IPS-18a (cell line): Measurements from ENCODE around the gene C5orf52.

Experiments used
- H3K27ac ChIP-seq: one replicate; pipeline ENCODE4 v1.5.1; 2013; ENCODE audit warnings: low read length
- H3K27me3 ChIP-seq: one replicate; pipeline ENCODE4 v1.6.1; 2013; ENCODE audit warnings: mild to moderate bottlenecking, low read length; ENCODE audit not compliant: control insufficient read depth, insufficient read depth
- H3K36me3 ChIP-seq: one replicate; pipeline ENCODE4 v1.6.1; 2013; ENCODE audit warnings: low read depth, low read length; ENCODE audit not compliant: control insufficient read depth
- H3K4me1 ChIP-seq: one replicate; pipeline ENCODE4 v1.6.1; 2013; ENCODE audit warnings: low read depth, low read length; ENCODE audit not compliant: control insufficient read depth
- H3K4me3 ChIP-seq: one replicate; pipeline ENCODE4 v1.5.1; 2013; ENCODE audit warnings: low read length
- H3K9ac ChIP-seq: one replicate; pipeline ENCODE4 v1.6.1; 2013; ENCODE audit warnings: mild to moderate bottlenecking, low read length, moderate library complexity
- H3K9me3 ChIP-seq: one replicate; pipeline ENCODE4 v1.6.1; 2013; ENCODE audit warnings: low read depth, low read length; ENCODE audit not compliant: control insufficient read depth

The C5orf52 gene

DNA sequence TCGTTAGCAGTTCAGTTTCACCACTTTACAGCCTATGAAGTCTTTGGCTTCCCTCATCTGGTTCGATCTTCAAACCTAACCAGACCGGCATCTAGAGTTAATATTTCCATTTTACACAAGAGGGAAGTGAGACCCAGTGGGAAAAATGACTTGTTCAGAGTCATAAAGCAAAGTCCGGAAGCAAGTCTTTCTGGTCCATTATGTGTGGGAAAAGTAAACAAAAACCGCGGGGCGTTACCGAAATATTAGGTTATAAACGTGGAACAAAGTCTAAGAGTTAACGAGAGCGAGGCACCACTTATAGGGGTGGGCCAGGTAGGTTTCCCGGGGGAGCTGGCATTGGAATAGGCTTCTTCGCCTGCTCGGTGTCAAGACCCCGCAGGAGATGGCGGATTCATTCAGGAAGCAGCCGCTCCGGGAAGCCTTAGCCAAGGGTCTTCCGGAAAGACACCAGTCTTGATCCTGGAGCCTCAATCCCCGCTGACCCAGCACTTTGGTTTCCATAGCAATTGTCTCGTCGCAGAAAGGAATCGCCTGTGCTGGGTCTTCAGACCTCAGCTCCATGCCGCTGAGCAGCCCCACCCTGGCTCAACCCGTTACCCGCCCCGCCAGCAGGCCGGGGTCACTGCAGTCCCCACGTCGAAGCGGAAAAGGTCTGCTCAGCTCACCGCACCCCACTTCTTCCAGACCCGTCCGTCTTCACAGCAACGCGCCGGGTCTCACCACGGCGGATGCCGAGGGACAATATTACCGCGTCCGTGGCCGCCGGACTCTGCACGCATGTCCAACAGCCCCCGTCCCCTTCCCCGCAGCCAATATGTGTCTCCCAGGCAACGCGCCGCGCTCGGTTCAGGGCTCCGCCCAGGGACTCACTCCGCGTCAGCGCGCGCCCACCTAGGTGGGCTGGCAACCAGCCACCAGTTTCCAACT lies at the start of gene C5orf52:
TSS of gene C5orf52 (plus strand) at position 872 of the 930 bp plus-strand sequence. CDS start 82 bp downstream, outside the sequence.
- Histone ChIP-seq H3K4me1 (peaks cover 7% of the 10 kb centered on the region), H3K4me3 (peak within 1 kb of the TSS; percentile 56), H3K27ac (no peak within 1 kb of the TSS), H3K36me3 (no peaks in the 10 kb centered on the region), H3K9me3 (no peaks in the 10 kb centered on the region), H3K27me3 (peaks cover 36% of the 10 kb centered on the region), H3K9ac (peak within 1 kb of the TSS; percentile 28)

DNA sequence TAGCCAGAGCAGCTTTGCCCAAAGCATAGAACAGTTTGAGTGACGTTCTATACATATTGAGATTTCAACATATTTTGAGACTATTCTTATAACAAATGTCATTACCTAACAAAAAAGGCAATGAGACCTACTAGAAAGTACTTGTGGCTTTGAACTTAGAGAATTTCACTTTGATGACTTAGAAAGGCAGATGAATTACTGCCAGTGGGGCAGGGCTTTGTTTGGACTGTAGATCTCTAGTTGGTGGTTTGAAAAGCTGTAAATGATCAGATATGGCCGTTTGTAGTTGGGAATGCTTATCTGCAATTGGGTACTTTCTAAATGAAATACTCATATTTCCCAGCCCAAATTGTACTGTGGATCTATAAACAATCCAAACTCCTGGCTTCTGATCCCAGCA lies 47.2 kb upstream of the C5orf52 start:
- no peak overlapping the region for H3K9ac ChIP-seq
- H3K27ac ChIP-seq = no peak overlapping the region
- no peaks in the 10 kb centered on the region for H3K27me3 ChIP-seq
- H3K9me3 ChIP-seq = no peaks in the 10 kb centered on the region
- H3K4me1 ChIP-seq = no peaks in the 10 kb centered on the region
- no peaks in the 10 kb centered on the region for H3K36me3 ChIP-seq
- no peak overlapping the region for H3K4me3 ChIP-seq

DNA sequence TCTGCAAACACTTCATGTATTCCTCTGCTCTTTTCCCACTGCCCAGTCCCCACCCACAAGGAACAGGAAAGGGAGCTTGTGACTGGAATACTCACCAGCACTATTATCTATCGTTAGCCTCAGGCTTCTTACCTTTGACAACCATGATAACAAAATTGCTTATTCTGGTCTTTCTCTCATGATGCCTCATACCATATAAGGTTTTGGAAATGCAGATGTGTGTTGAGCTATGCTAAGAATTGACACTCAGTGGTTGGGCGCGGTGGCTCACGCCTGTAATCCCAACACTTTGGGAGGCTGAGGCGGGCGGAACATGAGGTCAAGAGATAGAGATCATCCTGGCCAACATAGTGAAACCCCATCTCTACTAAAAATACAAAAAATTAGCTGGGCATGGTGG lies 44.5 kb upstream of the C5orf52 start:
- H3K27ac ChIP-seq = no peak overlapping the region
- no peak overlapping the region for H3K4me3 ChIP-seq
- H3K36me3 ChIP-seq = no peaks in the 10 kb centered on the region
- H3K9ac ChIP-seq = no peak overlapping the region
- no peaks in the 10 kb centered on the region for H3K9me3 ChIP-seq
- H3K4me1 ChIP-seq = no peaks in the 10 kb centered on the region
- no peaks in the 10 kb centered on the region for H3K27me3 ChIP-seq

DNA sequence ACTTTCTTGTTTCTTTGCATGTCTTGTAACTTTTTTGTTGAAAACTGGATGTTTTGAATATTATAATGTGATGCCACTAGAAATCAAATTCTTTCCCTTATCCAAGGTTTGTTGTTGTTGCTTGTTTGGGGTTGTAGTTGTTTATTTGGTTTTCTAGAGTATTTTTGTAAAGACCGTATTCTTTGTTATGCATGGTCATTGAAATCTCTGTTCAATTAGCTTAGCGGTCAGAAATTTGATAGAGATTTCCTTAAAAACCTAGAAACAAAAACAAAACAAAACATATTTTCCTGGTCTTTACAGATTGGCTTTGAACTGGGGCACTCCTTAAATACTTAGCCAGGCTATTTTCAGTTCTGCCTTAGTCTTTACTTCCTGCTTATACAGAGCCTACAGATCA lies 41.0 kb upstream of the C5orf52 start:
- no peaks in the 10 kb centered on the region for H3K4me1 ChIP-seq
- H3K27me3 ChIP-seq = no peaks in the 10 kb centered on the region

DNA sequence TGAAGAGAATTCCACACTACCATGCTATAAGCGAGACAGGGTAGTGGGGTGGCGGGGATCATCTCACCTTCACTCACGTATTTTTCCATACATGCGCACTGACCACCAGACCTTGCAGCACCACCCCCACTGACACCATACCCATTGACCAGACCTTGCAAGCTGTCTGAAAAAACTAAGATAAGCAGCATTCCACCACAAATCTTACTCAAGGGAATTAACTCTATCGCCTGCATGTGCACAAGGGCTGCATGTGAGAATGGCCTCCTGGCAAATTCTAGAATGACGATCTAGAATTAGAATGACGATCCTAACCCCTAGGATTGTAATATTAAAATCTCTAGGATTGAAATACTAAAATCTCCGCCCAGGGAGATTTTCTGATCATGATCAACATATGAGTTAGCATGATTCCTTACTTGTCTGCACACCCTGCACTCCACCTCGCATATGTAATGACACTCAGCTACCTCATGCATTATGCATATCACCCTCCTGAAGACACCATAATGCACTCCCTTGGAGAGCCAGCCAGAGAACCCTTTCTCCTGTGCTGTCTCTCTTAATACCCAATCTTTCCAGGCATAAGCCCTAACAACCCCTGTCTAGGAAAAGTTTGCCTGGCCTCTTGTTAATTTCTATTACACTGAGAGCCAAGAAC lies 30.8 kb upstream of the C5orf52 start:
- no peaks in the 10 kb centered on the region for H3K27me3 ChIP-seq
- no peak overlapping the region for H3K4me3 ChIP-seq
- H3K9me3 ChIP-seq = no peaks in the 10 kb centered on the region
- H3K27ac ChIP-seq = no peak overlapping the region
- no peaks in the 10 kb centered on the region for H3K36me3 ChIP-seq
- H3K4me1 ChIP-seq = no peaks in the 10 kb centered on the region
- H3K9ac ChIP-seq = no peak overlapping the region

More for the DNA sequence above, 41.0 kb upstream of the C5orf52 start:
- Histone ChIP-seq H3K27ac (no peak overlapping the region), H3K4me3 (no peak overlapping the region), H3K9me3 (no peaks in the 10 kb centered on the region), H3K36me3 (no peaks in the 10 kb centered on the region), H3K9ac (no peak overlapping the region)

DNA sequence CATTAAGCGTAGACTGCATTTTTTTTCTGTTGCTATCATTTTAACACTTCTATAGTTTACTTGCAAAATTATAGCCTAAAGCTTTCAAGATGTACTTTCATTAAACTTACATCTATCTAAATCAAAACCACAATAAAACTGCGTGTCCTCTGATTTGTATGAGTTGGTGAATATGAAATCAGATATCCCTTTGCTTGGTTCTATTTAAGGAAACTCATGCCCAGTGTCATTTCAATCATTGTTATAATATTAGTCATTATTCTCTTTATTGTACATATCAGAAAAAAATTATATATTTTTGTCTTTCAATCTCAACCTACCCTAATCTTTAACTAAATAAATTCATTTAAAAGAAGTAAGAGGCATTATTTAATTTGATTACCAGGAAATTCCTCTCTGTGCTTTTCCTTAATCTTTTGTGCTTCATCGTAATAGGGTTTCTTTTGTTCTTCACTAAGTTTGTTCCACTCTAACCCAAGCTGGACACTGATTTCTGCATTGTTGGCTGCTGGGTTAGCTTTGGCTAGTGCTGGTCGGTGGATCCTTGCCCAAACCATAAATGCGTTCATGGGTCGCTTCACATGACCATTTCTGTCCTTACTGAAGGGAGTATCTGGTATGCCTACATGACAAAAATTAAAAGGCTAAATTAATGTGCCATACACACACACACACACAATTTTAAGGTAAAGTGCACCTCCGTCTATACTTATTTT lies 22.9 kb upstream of the C5orf52 start:
- Histone ChIP-seq H3K9ac (no peak overlapping the region), H3K27me3 (no peaks in the 10 kb centered on the region), H3K4me1 (no peaks in the 10 kb centered on the region), H3K27ac (no peak overlapping the region), H3K9me3 (no peaks in the 10 kb centered on the region), H3K4me3 (no peak overlapping the region), H3K36me3 (no peaks in the 10 kb centered on the region)

DNA sequence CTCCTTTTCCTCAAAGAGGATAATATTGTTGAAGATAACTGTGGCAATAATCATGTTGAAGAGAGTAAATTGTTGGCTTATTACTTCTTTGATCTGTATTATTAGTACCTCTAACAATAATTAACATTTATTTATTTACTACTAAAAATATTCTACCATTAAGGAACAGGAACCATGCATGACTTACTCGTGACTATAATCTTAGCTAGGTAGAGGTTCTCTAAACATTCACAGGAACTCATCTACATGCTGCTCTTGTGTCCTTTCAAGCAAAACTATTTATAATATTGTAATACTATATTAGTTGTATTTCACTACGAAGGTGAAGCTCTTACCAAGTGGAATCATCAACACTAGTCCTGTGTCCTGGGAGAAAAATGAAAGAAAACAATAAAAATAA lies 22.2 kb upstream of the C5orf52 start:
- no peak overlapping the region for H3K9ac ChIP-seq
- H3K4me3 ChIP-seq = no peak overlapping the region
- H3K9me3 ChIP-seq = no peaks in the 10 kb centered on the region
- H3K36me3 ChIP-seq = no peaks in the 10 kb centered on the region
- H3K27ac ChIP-seq = no peak overlapping the region
- H3K27me3 ChIP-seq = no peaks in the 10 kb centered on the region
- no peaks in the 10 kb centered on the region for H3K4me1 ChIP-seq

DNA sequence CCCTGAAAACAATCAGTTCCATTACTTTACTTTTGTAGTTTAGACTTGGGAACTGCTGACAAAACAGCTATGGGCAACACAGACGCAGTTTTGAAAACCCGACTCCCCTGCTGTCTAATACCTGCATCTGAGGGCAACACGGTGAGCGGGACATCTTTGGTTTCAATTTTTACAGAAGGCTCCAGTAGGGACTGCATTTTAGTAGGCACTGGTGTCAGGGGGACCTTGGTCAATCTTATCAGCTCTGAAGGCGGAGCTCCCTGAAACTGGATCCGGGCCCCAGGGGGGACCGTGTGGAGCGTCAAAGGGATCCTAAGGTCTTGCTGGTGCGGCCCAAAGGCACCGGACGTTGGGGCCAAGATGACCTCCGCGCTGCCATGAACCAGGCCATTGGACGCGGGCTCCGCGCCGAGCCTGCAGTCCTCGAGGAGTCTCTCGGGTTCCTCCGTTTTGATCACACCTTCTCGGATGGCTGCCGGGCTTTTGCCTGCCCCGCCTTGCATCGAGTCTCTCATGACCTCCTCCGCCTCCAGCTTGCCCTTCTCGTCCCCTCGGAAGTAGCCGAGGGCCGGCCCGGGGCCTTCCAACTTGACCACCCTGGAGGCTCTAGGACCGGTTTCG lies 20.2 kb upstream of the C5orf52 start:
- H3K4me3 ChIP-seq = no peak overlapping the region
- H3K36me3 ChIP-seq = no peaks in the 10 kb centered on the region
- H3K9ac ChIP-seq = no peak overlapping the region
- H3K9me3 ChIP-seq = no peaks in the 10 kb centered on the region
- H3K27me3 ChIP-seq = no peaks in the 10 kb centered on the region
- H3K4me1 ChIP-seq = no peaks in the 10 kb centered on the region
- no peak overlapping the region for H3K27ac ChIP-seq

DNA sequence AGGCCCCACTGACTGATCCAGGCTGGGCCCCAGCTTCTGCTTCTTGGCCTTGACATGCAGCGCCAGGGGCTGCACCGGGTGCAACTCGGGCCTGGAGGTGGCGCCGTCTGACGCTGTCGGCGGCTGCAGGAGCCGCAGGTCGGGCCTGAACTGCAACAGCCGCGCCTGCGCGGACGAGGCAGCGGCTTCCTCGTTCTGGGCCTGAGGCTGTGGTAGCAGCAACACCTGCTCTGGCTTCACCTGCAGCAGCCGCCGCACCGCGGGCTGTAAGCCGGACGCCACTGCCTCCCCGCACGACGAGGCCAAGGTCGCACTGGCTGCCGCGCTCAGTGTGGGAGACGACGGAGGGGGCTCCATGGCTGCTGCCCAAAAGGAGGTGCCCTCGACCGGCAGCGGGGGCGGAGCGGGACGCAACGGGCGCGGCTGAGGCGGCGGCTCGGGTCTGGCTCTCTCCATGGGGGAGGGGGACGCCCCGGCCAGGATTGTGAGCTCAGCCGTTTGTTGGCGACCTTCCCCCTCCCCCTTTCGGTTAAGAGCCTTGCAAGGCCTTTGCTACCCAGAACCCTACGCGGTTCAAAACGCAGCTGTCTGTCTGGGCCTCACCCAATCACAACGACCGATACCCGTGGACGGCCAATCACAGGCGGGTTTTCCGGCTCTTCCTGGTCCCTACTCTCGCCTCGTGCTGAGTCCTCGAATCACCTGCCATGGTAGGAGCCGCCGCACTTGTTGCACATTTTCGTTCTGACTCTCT lies 19.5 kb upstream of the C5orf52 start:
- no peak overlapping the region for H3K4me3 ChIP-seq
- no peaks in the 10 kb centered on the region for H3K4me1 ChIP-seq
- peaks cover 3% of the 10 kb centered on the region for H3K9me3 ChIP-seq
- H3K27me3 ChIP-seq = no peaks in the 10 kb centered on the region
- H3K36me3 ChIP-seq = no peaks in the 10 kb centered on the region
- H3K9ac ChIP-seq = no peak overlapping the region
- no peak overlapping the region for H3K27ac ChIP-seq

DNA sequence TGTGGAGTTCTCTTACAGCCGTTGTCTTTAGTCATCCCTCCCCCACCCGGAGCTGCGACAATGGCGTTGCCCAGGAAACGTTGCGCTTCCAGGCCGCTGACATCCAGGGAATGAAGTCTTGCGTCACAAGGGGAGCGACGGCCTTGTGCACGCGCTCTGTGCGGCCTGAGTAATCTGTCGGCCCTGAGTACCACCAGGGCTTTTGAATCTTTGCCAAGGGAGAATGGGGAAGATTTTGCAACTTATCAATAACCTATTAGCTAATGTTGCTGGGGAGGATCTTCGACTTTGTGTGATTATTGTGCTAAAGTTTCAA lies 19.0 kb upstream of the C5orf52 start, which contains the start of gene SOX30:
TSS of gene SOX30 (minus strand) at position 62 of the 316 bp plus-strand sequence. CDS start 360 bp downstream, outside the sequence.
- H3K27ac ChIP-seq = no peak within 1 kb of the TSS
- no peaks in the 10 kb centered on the region for H3K36me3 ChIP-seq
- H3K4me1 ChIP-seq = no peaks in the 10 kb centered on the region
- no peak within 1 kb of the TSS for H3K9ac ChIP-seq
- H3K4me3 ChIP-seq = no peak within 1 kb of the TSS
- peaks cover 6% of the 10 kb centered on the region for H3K9me3 ChIP-seq
- H3K27me3 ChIP-seq = no peaks in the 10 kb centered on the region
